Trophoblast cell (in vitro differentiated cells and primary cell): ENCODE data around the gene U2AF1L4.

Experiments
- DNase-seq, 2 donors: peaks; one replicate each; pipeline ENCODE4 v3.0.0-alpha.2; 2016
- H2AFZ ChIP-seq: 2 replicates; pipeline ENCODE4 v1.6.1; 2013; ENCODE audit warnings: low read length, moderate library complexity, mild to moderate bottlenecking; ENCODE audit not compliant: insufficient read depth, poor library complexity
- H2AK5ac ChIP-seq: 2 replicates; pipeline ENCODE4 v1.6.1; 2013; ENCODE audit warnings: mild to moderate bottlenecking, low read length
- H2BK120ac ChIP-seq: 2 replicates; pipeline ENCODE4 v1.6.1; 2013; ENCODE audit warnings: low read length, mild to moderate bottlenecking, moderate library complexity; ENCODE audit not compliant: insufficient read depth, poor library complexity
- H2BK12ac ChIP-seq: 2 replicates; pipeline ENCODE4 v1.6.1; 2013; ENCODE audit warnings: mild to moderate bottlenecking, low read length, moderate library complexity
- H2BK5ac ChIP-seq: 2 replicates; pipeline ENCODE4 v1.6.1; 2013; ENCODE audit warnings: low read length, low read depth, moderate library complexity, mild to moderate bottlenecking; ENCODE audit not compliant: poor library complexity
- H3K14ac ChIP-seq: 2 replicates; pipeline ENCODE4 v1.6.1; 2013; ENCODE audit warnings: mild to moderate bottlenecking, low read length
- H3K18ac ChIP-seq: 2 replicates; pipeline ENCODE4 v1.6.1; 2013; ENCODE audit warnings: mild to moderate bottlenecking, low read length
- H3K23ac ChIP-seq: 2 replicates; pipeline ENCODE4 v1.6.1; 2013; ENCODE audit warnings: low read length
- H3K27ac ChIP-seq: 2 replicates; pipeline ENCODE4 v1.5.1; 2013; ENCODE audit warnings: low read depth, mild to moderate bottlenecking, inconsistent platforms, low read length, moderate library complexity
- H3K27me3 ChIP-seq: 2 replicates; pipeline ENCODE4 v1.6.1; 2013; ENCODE audit warnings: inconsistent platforms, mild to moderate bottlenecking, low read length, moderate library complexity; ENCODE audit not compliant: insufficient read depth
- H3K36me3 ChIP-seq, 2 experiments: 1 replicate in 1 of 2; 2 replicates in 1 of 2; pipeline ENCODE4 v1.6.1; 2013; ENCODE audit warnings: low read length in 2 of 2, mild to moderate bottlenecking in 2 of 2, moderate library complexity in 1 of 2; ENCODE audit not compliant: insufficient read depth in 2 of 2, control insufficient read depth in 1 of 2
- H3K4ac ChIP-seq: 2 replicates; pipeline ENCODE4 v1.6.1; 2013; ENCODE audit warnings: low read depth, mild to moderate bottlenecking, low read length, moderate library complexity
- H3K4me1 ChIP-seq, 2 experiments: 1 replicate in 1 of 2; 2 replicates in 1 of 2; pipeline ENCODE4 v1.6.1; 2013; ENCODE audit warnings: low read length in 2 of 2, mild to moderate bottlenecking in 2 of 2, moderate library complexity in 1 of 2; ENCODE audit not compliant: insufficient read depth in 2 of 2, control insufficient read depth in 1 of 2
- H3K4me2 ChIP-seq: 2 replicates; pipeline ENCODE4 v1.6.1; 2013; ENCODE audit warnings: inconsistent platforms, mild to moderate bottlenecking, low read length, moderate library complexity
- H3K4me3 ChIP-seq: 2 replicates; pipeline ENCODE4 v1.5.1; 2013; ENCODE audit warnings: mild to moderate bottlenecking, low read depth, low read length, inconsistent platforms
- H3K79me1 ChIP-seq: one replicate; pipeline ENCODE4 v1.6.1; 2013; ENCODE audit warnings: low read length
- H3K79me2 ChIP-seq: 2 replicates; pipeline ENCODE4 v1.6.1; 2013; ENCODE audit warnings: low read length, mild to moderate bottlenecking; ENCODE audit not compliant: control insufficient read depth, insufficient read depth, poor library complexity
- H3K9ac ChIP-seq: 2 replicates; pipeline ENCODE4 v1.6.1; 2013; ENCODE audit warnings: mild to moderate bottlenecking, low read length
- H3K9me3 ChIP-seq: 2 replicates; pipeline ENCODE4 v1.6.1; 2013; ENCODE audit warnings: low read depth, mild to moderate bottlenecking, control low read depth, inconsistent platforms, low read length; ENCODE audit not compliant: insufficient read depth
- H4K12ac ChIP-seq: 2 replicates; pipeline ENCODE4 v1.6.1; 2013; ENCODE audit warnings: low read depth, mild to moderate bottlenecking, low read length, moderate library complexity
- H4K8ac ChIP-seq: 2 replicates; pipeline ENCODE4 v1.6.1; 2013; ENCODE audit warnings: low read depth, mild to moderate bottlenecking, low read length, moderate library complexity
- H4K91ac ChIP-seq: one replicate; pipeline ENCODE4 v1.6.1; 2013; ENCODE audit warnings: low read depth, mild to moderate bottlenecking, low read length, moderate library complexity
- WGBS: extraction: QIAGEN DNeasy Blood & Tissue Kit; methylation state at CpG from one replicate; pipeline ENCODE4 v1.1.7; 2013; ENCODE audit warnings: missing lambda C conversion rate; ENCODE audit not compliant: insufficient read length, insufficient coverage; ENCODE audit errors: extremely low coverage; 5-methylcytosine and 5-hydroxymethylcytosine counted together

U2AF1L4 gene

GRCh38 chr19:35713904-35714495 is 31.2 kb downstream of the U2AF1L4 start:
- Histone ChIP-seq H2AK5ac (no peak overlapping the region), H3K14ac (no peak overlapping the region), H3K27me3 (no peaks in the 10 kb centered on the region), H3K4me1 (peaks cover 10% of the 10 kb centered on the region in 2 experiments), H4K91ac (no peak overlapping the region), H3K36me3 (no peaks in the 10 kb centered on the region), H3K23ac (no peak overlapping the region), H4K12ac (no peak overlapping the region), H3K9me3 (no peaks in the 10 kb centered on the region), H2AFZ (no peak overlapping the region), H3K27ac (no peak overlapping the region), H3K18ac (no peak overlapping the region), H3K9ac (no peak overlapping the region), H3K79me1 (peaks cover 6% of the 10 kb centered on the region), H3K4me3 (no peak overlapping the region), H2BK12ac (no peak overlapping the region), H4K8ac (no peak overlapping the region), H2BK5ac (no peak overlapping the region), H3K4me2 (no peak overlapping the region), H3K4ac (no peak overlapping the region), H3K79me2 (peaks cover 9% of the 10 kb centered on the region), H2BK120ac (no peak overlapping the region)
- WGBS = no CpG with 5 or more reads among the region's 12 CpGs
- no peak for DNase-seq

- Histone ChIP-seq H3K23ac (no peak overlapping the region), H3K14ac (no peak overlapping the region), H2AK5ac (no peak overlapping the region), H4K12ac (no peak overlapping the region), H2BK5ac (no peak overlapping the region), H3K9me3 (no peaks in the 10 kb centered on the region), H3K4me1 (peaks cover 8 to 10% of the 10 kb centered on the region in 2 experiments), H3K18ac (no peak overlapping the region), H4K8ac (no peak overlapping the region), H3K9ac (no peak overlapping the region), H3K4ac (no peak overlapping the region), H2AFZ (no peak overlapping the region), H4K91ac (no peak overlapping the region), H2BK12ac (no peak overlapping the region), H3K4me3 (no peak overlapping the region), H3K79me1 (peaks cover 6% of the 10 kb centered on the region), H3K36me3 (no peaks in the 10 kb centered on the region), H3K4me2 (no peak overlapping the region), H3K27ac (no peak overlapping the region), H3K79me2 (peaks cover 4% of the 10 kb centered on the region), H3K27me3 (no peaks in the 10 kb centered on the region), H2BK120ac (no peak overlapping the region)
- DNase-seq = no peak
- WGBS = no CpG with 5 or more reads among the region's 2 CpGs
These were observed 31.7 kb downstream of the U2AF1L4 start for GRCh38 chr19:35713506-35713850.

GRCh38 chr19:35712567-35713505 is 32.4 kb downstream of the U2AF1L4 start:
- Histone ChIP-seq H3K9ac (no peak overlapping the region), H3K4ac (no peak overlapping the region), H3K36me3 (no peaks in the 10 kb centered on the region), H2AK5ac (no peak overlapping the region), H2AFZ (no peak overlapping the region), H3K27ac (no peak overlapping the region), H4K8ac (no peak overlapping the region), H3K4me1 (peaks cover 8 to 10% of the 10 kb centered on the region in 2 experiments), H3K14ac (no peak overlapping the region), H3K4me2 (no peak overlapping the region), H2BK5ac (no peak overlapping the region), H2BK120ac (no peak overlapping the region), H3K23ac (no peak overlapping the region), H2BK12ac (no peak overlapping the region), H3K4me3 (no peak overlapping the region), H3K79me1 (peaks cover 6% of the 10 kb centered on the region), H4K12ac (no peak overlapping the region), H3K79me2 (no peaks in the 10 kb centered on the region), H3K9me3 (no peaks in the 10 kb centered on the region), H3K18ac (no peak overlapping the region), H4K91ac (no peak overlapping the region), H3K27me3 (no peaks in the 10 kb centered on the region)
- DNase-seq = no peak
- no CpG with 5 or more reads among the region's 11 CpGs for WGBS

- Histone ChIP-seq H2BK120ac (no peak overlapping the region), H2AK5ac (no peak overlapping the region), H4K8ac (no peak overlapping the region), H3K9me3 (no peaks in the 10 kb centered on the region), H3K4me1 (peaks cover 5% of the 10 kb centered on the region in 2 experiments), H3K36me3 (no peaks in the 10 kb centered on the region), H3K18ac (no peak overlapping the region), H3K4ac (no peak overlapping the region), H3K23ac (no peak overlapping the region), H3K4me2 (no peak overlapping the region), H3K27ac (no peak overlapping the region), H3K14ac (no peak overlapping the region), H2AFZ (no peak overlapping the region), H3K79me1 (no peaks in the 10 kb centered on the region), H4K12ac (no peak overlapping the region), H2BK12ac (no peak overlapping the region), H3K4me3 (no peak overlapping the region), H2BK5ac (no peak overlapping the region), H3K79me2 (no peaks in the 10 kb centered on the region), H3K9ac (no peak overlapping the region), H3K27me3 (no peaks in the 10 kb centered on the region), H4K91ac (no peak overlapping the region)
- no peak for DNase-seq
- no CpG with 5 or more reads among the region's 13 CpGs for WGBS
These were observed 34.2 kb downstream of the U2AF1L4 start for GRCh38 chr19:35710784-35711723.
